Ammon's horn (tissue), 1 donor: ENCODE data around the gene DIP2C.

Experiments used
- DNase-seq: peaks from one replicate; pipeline ENCODE4 v3.0.0-alpha.2; 2016; ENCODE audit warnings: low spot score

Gene DIP2C

DNA sequence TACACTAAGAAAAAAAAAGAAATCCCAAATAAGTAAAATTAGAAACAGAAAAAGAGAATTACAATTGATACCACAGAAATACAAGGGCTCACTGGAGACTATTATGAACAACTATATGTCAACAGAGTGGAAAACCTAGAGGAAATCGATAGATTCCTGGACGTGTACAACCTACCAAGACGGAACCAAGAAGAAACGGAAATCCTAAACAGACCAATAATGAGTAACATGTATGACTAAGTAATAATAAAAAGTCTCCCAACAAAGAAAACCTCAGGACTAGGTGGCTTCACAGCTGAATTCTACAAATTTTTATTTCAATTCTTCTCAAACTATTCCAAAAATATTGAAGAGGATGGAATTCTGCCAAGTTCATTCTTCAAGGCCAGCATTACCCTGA, 13.9 kb downstream of the DIP2C start:
- DNase-seq: no peak

- no peak for DNase-seq
These were observed 16.0 kb downstream of the DIP2C start for GRCh38 chr10:673492-673891.

DNA sequence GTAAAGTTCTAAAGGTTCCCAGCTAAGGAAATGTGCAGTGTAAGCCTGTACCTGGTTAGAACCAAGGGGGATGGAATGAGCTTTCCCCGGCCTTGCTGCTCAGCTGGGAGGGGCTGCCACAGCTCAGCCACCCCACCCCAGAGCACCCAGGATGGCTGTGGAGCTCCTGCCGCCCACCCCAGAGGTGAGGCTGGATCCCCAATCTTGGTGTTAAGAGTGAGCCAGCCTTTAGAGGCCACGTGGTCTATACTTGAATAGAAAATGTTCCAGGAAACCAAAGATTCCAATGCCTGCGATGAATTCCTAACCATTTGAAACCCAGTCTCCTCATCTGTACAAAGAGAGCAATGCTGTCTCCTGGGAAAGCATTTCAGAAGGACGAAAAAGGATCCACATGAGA, 16.5 kb downstream of the DIP2C start:
- DNase-seq: no peak

DNA sequence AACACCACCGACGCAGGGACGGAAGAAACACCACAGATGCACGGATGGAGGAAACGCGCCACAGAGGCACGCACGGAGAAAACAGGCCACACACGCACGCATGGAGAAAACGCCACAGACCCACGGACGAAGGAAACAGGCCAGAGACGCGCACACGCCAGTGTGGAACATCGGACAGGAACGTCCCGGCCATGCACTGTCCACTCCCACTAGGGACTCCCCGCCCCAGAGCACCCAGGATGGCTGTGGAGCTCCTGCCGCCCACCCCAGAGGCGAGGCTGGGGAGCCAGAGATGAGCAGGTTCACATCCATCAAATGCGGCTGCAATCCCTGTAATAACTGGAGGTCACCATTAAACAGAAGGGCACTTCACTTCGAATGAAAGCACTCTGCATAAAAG, 17.3 kb downstream of the DIP2C start:
- DNase-seq: no peak

DNA sequence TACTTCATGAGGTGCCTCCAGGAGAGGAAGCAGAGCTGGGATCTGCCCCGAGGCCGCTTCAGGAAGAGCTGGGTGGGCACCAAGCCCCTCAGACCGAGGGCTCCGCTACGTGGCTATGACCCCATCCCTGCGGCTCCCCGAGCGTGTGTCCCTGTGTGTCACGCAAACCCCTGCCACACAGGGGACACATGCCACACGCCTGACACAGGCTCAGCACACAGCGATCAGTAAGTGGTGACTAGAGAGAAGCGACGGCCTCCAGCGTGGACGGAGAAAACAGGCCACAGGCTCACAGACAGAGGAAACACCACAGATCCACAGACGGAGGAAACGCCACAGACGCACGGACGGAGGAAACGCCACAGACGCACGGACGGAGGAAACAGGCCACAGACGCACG, 18.5 kb downstream of the DIP2C start:
- no peak for DNase-seq

- DNase-seq: no peak
These were observed 19.4 kb downstream of the DIP2C start for GRCh38 chr10:670038-670437.

DNA sequence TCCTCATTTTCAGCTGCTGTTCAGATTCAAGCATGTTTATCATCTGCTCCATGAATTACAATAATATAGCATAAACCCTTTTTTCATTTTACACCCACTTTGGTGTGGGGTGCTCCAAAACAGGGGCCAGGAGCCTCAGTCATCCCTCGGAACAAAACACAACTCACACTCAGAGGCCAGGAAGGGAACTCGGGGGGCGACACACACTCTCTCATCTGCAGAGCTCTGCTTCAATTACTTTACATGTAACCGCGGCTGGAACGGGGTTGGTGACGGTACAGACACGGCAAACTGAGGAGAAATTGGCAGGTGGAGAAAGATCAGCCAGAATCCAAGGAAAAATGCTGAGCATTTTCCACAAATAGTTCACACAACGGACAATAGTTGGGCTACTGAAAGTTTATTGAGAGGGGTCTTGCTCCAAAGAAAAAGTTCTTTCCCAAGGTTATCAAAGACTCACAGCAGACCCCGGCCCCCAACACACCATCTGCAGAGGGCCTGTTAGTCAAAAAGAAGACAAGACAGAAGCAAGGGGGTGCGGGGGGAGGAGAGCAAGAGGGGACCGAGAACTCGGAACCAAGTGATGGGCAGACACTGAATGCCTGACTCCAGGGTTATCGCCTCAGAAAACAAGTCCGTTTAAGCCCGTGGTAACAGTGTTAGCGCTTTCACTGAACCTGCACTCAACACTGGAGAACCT, 20.5 kb downstream of the DIP2C start:
- DNase-seq: no peak

- DNase-seq: no peak
These were observed 21.8 kb downstream of the DIP2C start for GRCh38 chr10:667602-668143.

GRCh38 chr10:667096-667495, 22.4 kb downstream of the DIP2C start:
- no peak for DNase-seq

- DNase-seq: no peak
These were observed 23.0 kb downstream of the DIP2C start for GRCh38 chr10:666237-667012.

- DNase-seq: no peak
These were observed 23.8 kb downstream of the DIP2C start for GRCh38 chr10:665579-666091.

DNA sequence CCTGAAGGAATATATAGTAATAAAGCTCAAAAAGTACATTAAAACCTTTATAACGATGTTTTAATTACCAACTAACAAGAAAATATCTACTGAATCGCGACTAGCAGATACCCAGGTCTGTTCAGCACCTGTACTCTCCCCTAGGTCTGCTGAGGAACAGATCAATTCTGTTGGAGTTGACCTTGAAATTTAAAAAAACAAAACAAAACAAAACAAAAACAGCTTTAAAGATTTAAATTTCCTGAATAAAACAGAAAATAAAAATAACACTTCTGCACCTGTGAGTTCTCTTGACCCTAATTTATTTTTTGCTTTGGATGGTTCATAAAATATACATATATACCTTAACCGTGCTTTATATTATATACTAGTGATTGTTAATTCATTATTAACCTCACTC, 24.6 kb downstream of the DIP2C start:
- no peak for DNase-seq

DNA sequence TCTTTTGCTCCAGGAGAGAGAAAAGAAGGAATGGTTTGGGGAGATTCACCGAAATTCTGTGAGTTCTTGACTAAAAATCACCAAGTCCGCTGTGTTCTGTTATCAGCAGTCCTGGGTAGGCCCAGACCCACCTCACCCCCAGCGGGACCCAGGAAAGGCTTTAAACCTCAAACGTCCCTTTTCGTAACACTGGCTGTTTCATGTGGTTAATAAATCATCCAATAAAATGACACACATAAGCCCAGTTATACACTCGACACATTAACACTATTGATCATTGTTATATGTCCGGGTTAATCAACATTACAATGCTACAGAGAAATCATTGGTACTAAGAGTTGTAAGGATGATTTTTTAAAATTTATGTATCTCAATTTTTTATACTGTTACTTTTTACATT, 25.2 kb downstream of the DIP2C start:
- no peak for DNase-seq

GRCh38 chr10:663831-664251, 25.6 kb downstream of the DIP2C start:
- peak; percentile 91 for DNase-seq

DNA sequence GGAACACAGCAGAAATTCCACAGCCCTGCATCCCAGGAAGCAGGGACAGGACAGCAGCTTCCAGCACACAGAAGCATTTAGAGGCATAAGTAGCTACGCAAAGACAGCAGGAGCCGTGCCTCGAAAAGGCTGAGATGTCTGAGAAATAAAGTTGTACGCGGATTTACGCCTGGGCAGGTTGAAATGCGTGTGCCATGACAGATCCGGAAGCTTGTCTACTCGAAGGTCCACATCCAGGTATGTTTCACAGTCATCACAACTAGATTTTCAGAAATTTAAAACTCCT, 26.1 kb downstream of the DIP2C start:
- no peak for DNase-seq

GRCh38 chr10:662686-663465, 26.6 kb downstream of the DIP2C start:
- DNase-seq: no peak

DNA sequence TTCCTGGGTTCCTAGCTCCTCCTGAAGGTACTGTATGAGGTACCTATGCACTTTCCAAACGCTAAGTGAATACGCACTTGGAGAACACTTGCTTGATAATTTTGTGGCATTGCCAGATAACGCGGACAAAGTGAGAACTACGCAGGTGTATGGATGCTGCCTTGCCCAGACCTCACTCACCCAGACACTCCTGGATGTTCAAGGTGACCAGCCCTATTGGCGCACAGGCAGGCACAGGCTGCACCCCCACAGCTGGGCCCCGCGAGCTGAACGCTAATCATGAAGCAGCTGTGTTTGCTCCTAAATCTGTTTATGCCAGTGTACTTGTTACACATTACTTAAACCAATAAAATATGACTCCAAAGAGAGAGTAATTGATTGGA, 27.3 kb downstream of the DIP2C start:
- no peak for DNase-seq

DNA sequence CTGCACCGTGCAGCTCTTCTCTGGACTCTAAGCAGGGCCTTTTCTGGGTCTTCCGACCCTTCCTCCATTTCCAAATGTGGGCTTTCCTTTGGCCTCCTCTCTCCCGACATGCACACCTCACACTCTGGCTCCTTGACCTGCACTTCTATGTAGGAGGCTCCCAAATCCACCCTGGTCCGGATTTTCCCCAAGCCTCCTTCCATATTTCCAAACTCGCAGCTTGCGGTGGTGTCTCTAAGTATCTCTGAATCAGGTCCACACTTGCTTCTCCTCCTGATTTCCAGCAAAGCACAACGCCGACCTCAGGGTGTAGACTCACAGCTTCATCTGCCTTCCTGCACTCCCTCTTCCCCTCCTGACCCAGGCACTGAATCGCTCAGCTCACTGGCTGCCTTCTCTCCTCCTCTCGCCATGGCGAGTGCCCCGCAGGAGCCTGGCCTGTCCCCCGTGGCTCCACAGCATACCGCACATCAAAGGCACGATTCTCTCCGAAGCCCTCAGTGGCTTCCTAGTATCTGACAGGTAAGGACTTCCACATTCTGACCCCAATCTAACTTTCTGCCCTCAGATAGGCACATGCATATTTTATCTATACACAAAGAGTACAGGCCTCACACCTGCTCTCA, 27.8 kb downstream of the DIP2C start:
- DNase-seq: no peak

GRCh38 chr10:660970-661596, 28.4 kb downstream of the DIP2C start:
- DNase-seq: peak; percentile 38

DNA sequence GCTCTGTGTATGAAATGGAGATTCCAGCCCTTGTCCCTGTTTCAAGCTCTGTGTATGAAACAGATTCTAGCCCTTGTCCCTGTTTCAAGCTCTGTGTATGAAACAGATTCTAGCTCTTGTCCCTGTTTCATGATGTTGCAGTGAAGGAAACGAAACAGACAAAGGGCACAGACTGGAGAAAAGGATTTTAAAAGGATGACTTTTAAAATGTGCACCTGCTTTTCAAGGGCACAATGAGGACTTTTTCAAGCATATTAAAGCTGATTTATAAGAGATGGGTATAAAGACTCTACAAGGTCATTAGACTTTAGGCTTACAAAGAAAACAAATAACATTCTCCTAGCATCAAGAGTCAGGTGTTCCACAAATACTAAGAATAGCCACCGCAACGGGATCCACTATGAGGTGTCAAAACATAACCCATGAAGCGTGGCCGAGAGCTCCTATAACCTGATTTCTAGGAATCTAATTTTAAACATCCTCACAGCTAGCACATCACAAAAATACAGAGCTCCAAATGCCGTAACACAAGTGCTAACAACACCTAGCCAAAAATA, 29.0 kb downstream of the DIP2C start:
- DNase-seq: no peak

DNA sequence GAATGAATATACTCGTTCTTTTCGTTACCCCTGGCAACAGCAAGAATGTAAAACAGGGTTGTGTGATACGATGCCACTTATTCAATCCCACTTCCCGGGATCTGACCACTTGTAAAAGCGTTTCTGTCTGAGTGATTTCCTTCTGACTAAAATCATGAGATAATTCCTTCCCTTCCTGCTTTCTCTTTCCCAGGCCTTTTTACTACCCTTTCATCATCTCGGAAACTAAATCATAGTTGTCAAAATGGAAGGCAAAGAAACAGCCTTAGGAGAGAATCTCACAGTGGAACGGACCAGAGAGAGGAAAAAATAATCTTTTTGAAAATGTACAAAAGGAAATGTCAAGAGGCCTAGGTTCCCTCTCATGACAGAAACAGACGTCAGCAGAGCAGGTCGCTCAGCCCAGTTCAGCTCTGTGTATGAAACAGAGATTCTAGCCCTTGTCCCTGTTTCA, 29.8 kb downstream of the DIP2C start:
- DNase-seq: no peak
